Measurements from ENCODE around the gene ZNF536. TPM values are rescaled to one million over a fixed set of nuclear protein-coding genes. Genes with fewer than 3 reads are reported as not detected.

Gene ZNF536
- total RNA-seq, 2 experiments from 2014 or later, result not detected

- no peak for ATAC-seq (ENCODE audit: low read depth)
- H3K27ac Mint-ChIP-seq, result no peak overlapping the region
- no peaks in the 10 kb centered on the region for H3K36me3 Mint-ChIP-seq
- H3K27me3 Mint-ChIP-seq, result peaks cover 3% of the 10 kb centered on the region
- no peaks in the 10 kb centered on the region for H3K4me1 Mint-ChIP-seq
- H3K4me3 Mint-ChIP-seq, result no peak overlapping the region
- POLR2A ChIA-PET, result no interaction called here
- no peaks in the 10 kb centered on the region for H3K9me3 Mint-ChIP-seq
- no peak for DNase-seq
Observed at GRCh38 chr19:30556230-30556711, 184.1 kb downstream of the ZNF536 start.

DNA sequence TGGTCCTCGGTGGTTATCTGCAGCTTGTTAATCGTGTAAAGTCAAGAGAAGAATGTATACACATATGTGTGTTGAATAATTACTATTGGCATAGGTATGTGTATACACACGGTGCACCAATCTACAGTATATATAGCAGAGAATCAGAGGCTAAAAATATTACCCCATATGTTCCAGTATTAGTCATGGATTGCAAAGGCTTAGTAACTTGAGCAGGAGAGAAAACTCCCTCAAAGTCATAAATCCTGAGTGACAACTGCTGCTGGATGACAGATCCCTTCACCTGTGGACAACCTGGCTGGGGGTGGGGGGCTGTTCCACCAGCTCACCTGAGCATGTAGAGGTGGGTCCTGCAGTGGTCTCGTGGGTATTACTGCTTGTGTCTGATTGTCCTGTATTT, 185.0 kb downstream of the ZNF536 start:
- ATAC-seq (ENCODE audit: low read depth), result no peak
- Mint-ChIP-seq H3K4me1 (no peaks in the 10 kb centered on the region), H3K4me3 (no peak overlapping the region), H3K36me3 (no peaks in the 10 kb centered on the region), H3K27me3 (peaks cover 3% of the 10 kb centered on the region), H3K9me3 (no peaks in the 10 kb centered on the region), H3K27ac (no peak overlapping the region)
- DNase-seq, result no peak
- POLR2A ChIA-PET, result no interaction called here

DNA sequence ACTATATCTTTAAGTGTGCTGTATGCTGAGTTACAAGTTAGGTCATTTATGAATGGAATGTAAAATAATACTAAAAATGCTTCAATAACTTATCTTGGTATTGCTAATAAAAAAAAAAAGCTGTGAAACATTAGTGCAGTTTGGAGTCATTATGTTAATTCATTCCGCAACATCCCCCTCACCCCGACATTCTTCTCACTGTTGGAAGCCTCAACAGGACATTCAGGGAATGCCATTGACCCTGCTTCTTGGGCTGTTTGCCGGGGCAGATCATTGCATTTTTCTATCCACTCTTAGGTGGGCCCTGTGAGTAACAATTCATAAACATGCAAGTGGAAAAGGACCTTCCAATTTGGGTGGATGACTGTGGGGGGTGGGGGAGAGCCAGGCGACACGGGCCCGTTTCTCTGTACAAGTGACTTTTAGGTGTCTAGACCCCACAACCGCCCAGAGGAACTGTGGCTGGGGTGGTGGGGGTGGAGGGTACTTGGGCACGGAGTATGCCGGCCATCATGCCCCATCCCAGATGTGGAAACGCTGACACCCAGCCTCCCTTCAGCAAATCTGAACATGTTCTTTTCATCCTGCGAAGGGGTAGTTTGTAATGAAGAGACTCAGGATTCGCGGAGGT, 185.9 kb downstream of the ZNF536 start:
- H3K4me1 Mint-ChIP-seq, result no peaks in the 10 kb centered on the region
- H3K27ac Mint-ChIP-seq, result no peak overlapping the region
- no peak overlapping the region for H3K4me3 Mint-ChIP-seq
- peaks cover 3% of the 10 kb centered on the region for H3K27me3 Mint-ChIP-seq
- ATAC-seq (ENCODE audit: low read depth), result no peak
- DNase-seq, result no peak
- POLR2A ChIA-PET, result no interaction called here
- H3K9me3 Mint-ChIP-seq, result no peaks in the 10 kb centered on the region
- no peaks in the 10 kb centered on the region for H3K36me3 Mint-ChIP-seq

DNA sequence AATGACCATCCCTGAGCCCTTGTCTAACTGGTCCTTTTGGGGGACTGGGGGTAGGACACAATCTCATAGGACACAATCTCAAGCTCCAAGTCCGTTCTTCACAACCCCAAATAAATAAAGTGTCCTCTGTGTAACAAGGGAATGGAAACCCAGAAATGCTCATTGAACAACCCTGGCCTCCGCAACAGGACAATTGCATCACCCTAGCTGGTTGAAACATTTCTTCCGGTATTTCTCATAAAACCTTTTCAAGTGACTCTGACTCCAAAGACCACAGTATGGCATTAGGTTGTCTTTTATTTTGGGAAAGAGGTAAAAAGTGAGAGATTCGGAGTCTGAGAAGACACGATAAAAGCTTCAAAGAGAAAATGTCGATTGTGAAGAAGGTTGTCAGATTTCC, 186.6 kb downstream of the ZNF536 start:
- H3K9me3 Mint-ChIP-seq, result no peaks in the 10 kb centered on the region
- H3K4me1 Mint-ChIP-seq, result no peaks in the 10 kb centered on the region
- POLR2A ChIA-PET, result no interaction called here
- H3K36me3 Mint-ChIP-seq, result no peaks in the 10 kb centered on the region
- no peak overlapping the region for H3K27ac Mint-ChIP-seq
- DNase-seq (no peak), ATAC-seq (ENCODE audit: low read depth) (no peak)
- H3K27me3 Mint-ChIP-seq, result peaks cover 3% of the 10 kb centered on the region
- no peak overlapping the region for H3K4me3 Mint-ChIP-seq

DNA sequence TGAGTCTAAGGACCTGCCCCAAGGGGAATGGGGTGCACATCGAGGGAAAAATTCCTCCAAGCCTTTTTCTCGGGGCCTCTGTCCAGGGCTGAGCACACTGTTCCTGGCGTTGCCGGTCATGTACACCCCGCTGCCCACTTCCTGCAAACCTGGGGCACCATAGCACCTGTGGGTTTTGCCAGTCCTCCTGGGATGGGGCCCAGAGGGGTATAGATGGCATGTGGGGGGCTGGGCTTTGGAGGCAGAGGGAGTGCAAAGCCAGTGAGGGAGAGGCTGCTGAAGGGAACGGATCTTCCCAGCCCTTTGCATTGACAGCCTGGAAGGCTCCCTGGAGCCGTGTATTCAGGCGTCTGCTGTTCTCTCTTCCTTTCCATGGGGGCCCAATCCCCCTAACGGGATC, 187.3 kb downstream of the ZNF536 start:
- ATAC-seq (ENCODE audit: low read depth), result no peak
- H3K27ac Mint-ChIP-seq, result no peak overlapping the region
- H3K9me3 Mint-ChIP-seq, result no peaks in the 10 kb centered on the region
- no peak for DNase-seq
- H3K27me3 Mint-ChIP-seq, result peaks cover 3% of the 10 kb centered on the region
- no peaks in the 10 kb centered on the region for H3K36me3 Mint-ChIP-seq
- H3K4me3 Mint-ChIP-seq, result no peak overlapping the region
- H3K4me1 Mint-ChIP-seq, result no peaks in the 10 kb centered on the region
- POLR2A ChIA-PET, result no interaction called here

DNA sequence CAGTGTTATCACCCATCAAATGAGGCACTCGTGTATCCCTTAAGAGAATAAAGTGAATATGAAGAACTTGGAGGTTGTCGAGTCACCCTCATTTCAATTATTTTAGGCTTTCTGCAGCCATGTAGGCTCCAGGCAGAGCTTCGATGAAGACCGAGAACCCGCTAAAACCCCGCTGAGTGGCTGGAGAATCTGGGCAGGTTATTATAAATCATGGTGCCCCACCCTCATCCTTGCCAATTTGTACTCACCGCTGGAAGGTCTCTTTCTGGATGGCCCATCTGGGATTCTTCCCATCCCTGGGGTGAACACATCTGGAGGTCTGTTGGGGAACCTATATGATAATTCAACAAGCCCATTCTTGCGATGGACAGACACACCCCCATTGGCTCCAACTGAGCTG, 190.8 kb downstream of the ZNF536 start:
- no peak for DNase-seq
- ATAC-seq (ENCODE audit: low read depth), result no peak
- Mint-ChIP-seq H3K4me1 (no peaks in the 10 kb centered on the region), H3K9me3 (no peaks in the 10 kb centered on the region), H3K27ac (no peak overlapping the region), H3K36me3 (no peaks in the 10 kb centered on the region), H3K4me3 (no peak overlapping the region), H3K27me3 (peaks cover 3% of the 10 kb centered on the region)
- POLR2A ChIA-PET, result no interaction called here

DNA sequence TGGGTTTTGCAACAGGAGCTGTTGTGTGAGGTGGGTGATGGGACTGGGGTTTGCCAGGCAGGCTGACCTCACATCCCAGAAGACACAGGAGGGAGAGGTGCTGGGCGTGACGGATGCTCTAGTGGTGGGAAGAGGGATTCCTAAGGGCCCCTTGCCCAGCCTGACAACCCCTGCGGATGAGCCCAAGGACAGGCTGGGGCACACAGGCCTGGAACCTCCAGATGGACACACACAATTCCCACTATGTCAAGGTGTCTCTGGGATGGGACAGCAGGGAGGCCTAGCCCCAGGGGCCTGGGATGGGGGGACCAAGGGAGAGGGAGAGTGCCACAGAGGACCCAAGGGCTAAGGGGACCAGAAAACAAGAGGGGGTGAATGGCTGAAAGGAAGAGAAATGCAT, 191.5 kb downstream of the ZNF536 start:
- ATAC-seq (ENCODE audit: low read depth) (no peak), DNase-seq (no peak)
- H3K27ac Mint-ChIP-seq, result no peak overlapping the region
- no peak overlapping the region for H3K4me3 Mint-ChIP-seq
- H3K36me3 Mint-ChIP-seq, result no peaks in the 10 kb centered on the region
- peaks cover 2% of the 10 kb centered on the region for H3K27me3 Mint-ChIP-seq
- H3K4me1 Mint-ChIP-seq, result no peaks in the 10 kb centered on the region
- no peaks in the 10 kb centered on the region for H3K9me3 Mint-ChIP-seq
- POLR2A ChIA-PET, result no interaction called here

DNA sequence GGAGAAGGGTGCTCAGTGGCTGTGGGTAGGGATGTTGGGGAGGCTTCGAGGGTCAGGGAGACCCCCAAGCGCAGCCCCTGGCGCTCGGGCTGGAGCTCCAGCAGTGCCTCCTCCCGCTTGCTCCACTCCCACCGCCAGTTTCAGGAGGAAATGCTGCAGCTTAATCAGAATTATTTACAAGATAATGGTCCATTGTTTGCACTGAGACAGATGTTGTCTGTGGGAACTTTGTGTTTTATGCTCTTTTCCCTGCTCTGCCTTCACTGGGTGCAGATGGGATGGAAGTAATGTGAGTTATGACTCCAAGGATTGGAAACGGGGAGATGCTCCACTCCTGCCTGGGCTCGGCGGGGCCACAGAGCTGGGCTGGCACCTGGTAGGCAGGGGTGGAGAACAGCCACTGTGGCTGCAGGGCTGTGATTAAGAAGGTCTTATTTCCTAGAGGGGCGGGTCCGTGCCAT, 192.4 kb downstream of the ZNF536 start:
- no peak for ATAC-seq (ENCODE audit: low read depth)
- POLR2A ChIA-PET, result interaction anchor here (0.7 kb wide), 1 partner anchor 1726 kb away, joined by 3 read pairs; no protein-coding TSS in a partner anchor

GRCh38 chr19:30565636-30566035, 193.5 kb downstream of the ZNF536 start:
- no peak overlapping the region for H3K27ac Mint-ChIP-seq
- DNase-seq (no peak), ATAC-seq (ENCODE audit: low read depth) (no peak)
- H3K9me3 Mint-ChIP-seq, result no peaks in the 10 kb centered on the region
- no peak overlapping the region for H3K4me3 Mint-ChIP-seq
- POLR2A ChIA-PET, result no interaction called here
- H3K36me3 Mint-ChIP-seq, result no peaks in the 10 kb centered on the region
- no peaks in the 10 kb centered on the region for H3K4me1 Mint-ChIP-seq
- no peaks in the 10 kb centered on the region for H3K27me3 Mint-ChIP-seq

More for the DNA sequence above, 192.4 kb downstream of the ZNF536 start:
- peaks cover 2% of the 10 kb centered on the region for H3K27me3 Mint-ChIP-seq
- no peaks in the 10 kb centered on the region for H3K9me3 Mint-ChIP-seq
- H3K4me1 Mint-ChIP-seq, result no peaks in the 10 kb centered on the region
- H3K36me3 Mint-ChIP-seq, result no peaks in the 10 kb centered on the region
- H3K27ac Mint-ChIP-seq, result no peak overlapping the region
- no peak overlapping the region for H3K4me3 Mint-ChIP-seq
- no peak for DNase-seq

- H3K27ac Mint-ChIP-seq, result no peak overlapping the region
Observed at GRCh38 chr19:30566681-30567420, 194.7 kb downstream of the ZNF536 start.

DNA sequence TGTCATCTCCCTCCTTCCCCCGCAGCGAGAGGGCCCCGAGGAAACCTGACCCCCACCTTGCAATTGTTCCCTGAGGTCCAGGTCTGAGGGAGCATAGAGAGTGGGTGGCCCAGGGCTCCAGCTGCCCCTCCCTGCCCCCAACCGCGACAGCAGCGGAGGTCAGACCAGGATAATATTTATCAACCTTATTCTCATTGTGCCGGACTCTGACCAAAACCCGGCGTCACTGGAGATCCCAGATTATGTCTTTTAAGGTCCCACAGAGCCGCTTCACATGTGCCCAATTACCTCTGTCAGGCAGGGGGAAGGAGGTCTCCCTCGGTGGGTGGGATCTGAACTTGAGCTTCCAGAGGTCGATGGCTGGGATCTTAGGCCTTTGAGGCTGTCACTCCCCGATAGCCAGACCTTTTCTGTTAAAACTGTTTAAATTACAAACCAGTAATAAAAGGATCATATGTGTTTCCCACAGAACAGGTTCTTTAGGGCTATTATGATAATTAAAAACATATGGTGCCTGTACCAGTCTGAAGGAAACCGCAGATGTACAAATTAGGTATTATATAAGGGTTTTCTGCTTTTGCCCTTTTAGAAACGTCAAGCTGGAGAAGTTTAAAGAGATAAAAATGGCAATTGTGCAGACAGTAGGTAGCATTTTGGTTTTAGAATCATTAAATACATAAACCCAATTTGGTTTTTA, 195.5 kb downstream of the ZNF536 start:
- no peaks in the 10 kb centered on the region for H3K9me3 Mint-ChIP-seq
- POLR2A ChIA-PET, result no interaction called here
- no peak for ATAC-seq (ENCODE audit: low read depth)

More at GRCh38 chr19:30566681-30567420, 194.7 kb downstream of the ZNF536 start:
- Mint-ChIP-seq H3K27me3 (no peaks in the 10 kb centered on the region), H3K4me1 (no peaks in the 10 kb centered on the region), H3K4me3 (no peak overlapping the region), H3K9me3 (no peaks in the 10 kb centered on the region), H3K36me3 (no peaks in the 10 kb centered on the region)
- no peak for DNase-seq
- POLR2A ChIA-PET, result no interaction called here
- no peak for ATAC-seq (ENCODE audit: low read depth)

DNA sequence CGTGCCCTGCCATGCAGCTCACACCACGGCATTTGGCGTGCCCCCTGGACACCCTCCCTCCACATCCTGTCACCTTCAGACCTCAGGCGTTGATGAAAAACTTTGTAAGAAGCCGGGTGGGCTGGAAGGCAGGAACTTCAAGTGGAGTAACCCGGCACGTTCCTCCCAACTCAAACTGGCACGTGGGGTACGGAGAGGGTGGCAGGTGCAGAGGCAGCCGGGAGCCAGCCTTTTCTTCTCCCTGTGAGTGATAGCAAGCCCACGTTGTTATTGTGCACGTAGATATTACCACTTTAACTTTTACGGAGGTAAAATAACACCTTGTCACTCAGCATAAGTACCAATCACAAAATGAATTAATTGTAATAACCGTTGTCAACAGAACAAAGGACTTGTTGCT, 198.0 kb downstream of the ZNF536 start:
- H3K27me3 Mint-ChIP-seq, result no peaks in the 10 kb centered on the region
- no peak overlapping the region for H3K4me3 Mint-ChIP-seq
- no peaks in the 10 kb centered on the region for H3K4me1 Mint-ChIP-seq
- POLR2A ChIA-PET, result no interaction called here
- DNase-seq, result no peak
- no peak overlapping the region for H3K27ac Mint-ChIP-seq
- H3K9me3 Mint-ChIP-seq, result no peaks in the 10 kb centered on the region
- no peaks in the 10 kb centered on the region for H3K36me3 Mint-ChIP-seq
- ATAC-seq (ENCODE audit: low read depth), result no peak

More for the DNA sequence above, 195.5 kb downstream of the ZNF536 start:
- no peak for DNase-seq
- no peaks in the 10 kb centered on the region for H3K36me3 Mint-ChIP-seq
- no peaks in the 10 kb centered on the region for H3K27me3 Mint-ChIP-seq
- H3K4me3 Mint-ChIP-seq, result no peak overlapping the region
- no peak overlapping the region for H3K27ac Mint-ChIP-seq
- no peaks in the 10 kb centered on the region for H3K4me1 Mint-ChIP-seq

- Mint-ChIP-seq H3K27me3 (no peaks in the 10 kb centered on the region), H3K9me3 (no peaks in the 10 kb centered on the region), H3K4me3 (no peak overlapping the region), H3K4me1 (no peaks in the 10 kb centered on the region), H3K36me3 (no peaks in the 10 kb centered on the region), H3K27ac (no peak overlapping the region)
- POLR2A ChIA-PET, result no interaction called here
- ATAC-seq (ENCODE audit: low read depth) (no peak), DNase-seq (no peak)
Observed at GRCh38 chr19:30577551-30578105, 205.4 kb downstream of the ZNF536 start.

Measured in activated naive CD8-positive, alpha-beta T cell treated with anti-CD3 and anti-CD28 coated beads, Interleukin-2, amount 10 ng/mL, durations not matched to agents 7 days and 5 days (primary cell).